ENCODE results near the gene FBXW8. TPM values are rescaled to one million over a fixed set of nuclear protein-coding genes. Genes with fewer than 3 reads are reported as not detected.

Gene FBXW8
- total RNA-seq, 4 donors from 2014 or later: 29.3 to 45.5 (median 32.9) TPM

DNA sequence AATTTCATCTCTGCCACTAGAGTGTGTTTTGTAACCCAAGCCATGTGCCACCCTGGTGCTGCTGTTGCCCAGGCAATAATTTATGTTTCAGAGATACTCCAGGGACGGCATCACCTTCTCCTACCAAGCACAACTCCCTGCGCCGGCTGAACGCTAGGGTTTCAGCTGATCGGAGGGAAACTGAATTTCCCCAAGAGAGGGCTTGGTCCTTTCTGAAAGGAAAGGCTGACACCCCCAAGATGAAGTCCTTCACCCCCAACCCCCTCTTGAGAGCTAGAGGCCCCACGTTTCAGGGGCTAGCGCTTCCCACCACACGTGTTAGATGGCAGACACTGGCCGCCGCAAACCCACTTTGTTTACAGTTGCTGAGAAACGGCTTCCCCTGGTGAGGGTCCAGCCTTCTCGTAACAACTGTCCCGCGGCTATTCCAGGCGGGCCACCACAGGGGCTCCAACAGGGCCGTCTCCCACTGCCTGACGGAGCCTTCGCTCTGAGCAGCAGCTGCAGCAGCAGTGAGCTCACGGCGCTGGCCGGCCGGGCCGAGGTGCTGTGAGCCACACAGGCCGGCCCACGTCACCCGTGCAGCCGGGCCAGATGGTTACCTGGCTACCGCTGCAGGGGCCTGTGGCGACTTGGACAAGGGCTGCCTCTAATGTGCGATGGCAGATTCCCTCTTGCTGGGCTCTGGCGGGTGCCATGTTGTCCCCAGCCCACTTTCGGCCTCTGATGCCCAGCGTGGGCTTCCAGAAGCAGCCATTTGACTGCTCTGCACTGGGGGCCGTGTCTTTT, 122.0 kb downstream of the FBXW8 start:
- peak; percentile 3 to 43 for DNase-seq
- H3K36me3 ChIP-seq: peaks cover 10 to 18% of the 10 kb centered on the region in 2 donors
- H3K27ac ChIP-seq: no peak overlapping the region
- H3K27me3 ChIP-seq: no peaks in the 10 kb centered on the region
- no peaks in the 10 kb centered on the region for H3K9me3 ChIP-seq
- TF ChIP-seq, protein P1, sequence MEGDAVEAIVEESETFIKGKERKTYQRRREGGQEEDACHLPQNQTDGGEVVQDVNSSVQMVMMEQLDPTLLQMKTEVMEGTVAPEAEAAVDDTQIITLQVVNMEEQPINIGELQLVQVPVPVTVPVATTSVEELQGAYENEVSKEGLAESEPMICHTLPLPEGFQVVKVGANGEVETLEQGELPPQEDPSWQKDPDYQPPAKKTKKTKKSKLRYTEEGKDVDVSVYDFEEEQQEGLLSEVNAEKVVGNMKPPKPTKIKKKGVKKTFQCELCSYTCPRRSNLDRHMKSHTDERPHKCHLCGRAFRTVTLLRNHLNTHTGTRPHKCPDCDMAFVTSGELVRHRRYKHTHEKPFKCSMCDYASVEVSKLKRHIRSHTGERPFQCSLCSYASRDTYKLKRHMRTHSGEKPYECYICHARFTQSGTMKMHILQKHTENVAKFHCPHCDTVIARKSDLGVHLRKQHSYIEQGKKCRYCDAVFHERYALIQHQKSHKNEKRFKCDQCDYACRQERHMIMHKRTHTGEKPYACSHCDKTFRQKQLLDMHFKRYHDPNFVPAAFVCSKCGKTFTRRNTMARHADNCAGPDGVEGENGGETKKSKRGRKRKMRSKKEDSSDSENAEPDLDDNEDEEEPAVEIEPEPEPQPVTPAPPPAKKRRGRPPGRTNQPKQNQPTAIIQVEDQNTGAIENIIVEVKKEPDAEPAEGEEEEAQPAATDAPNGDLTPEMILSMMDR (IDR thresholded peaks at IDR 0.05): no peak
- TF ChIP-seq POLR2A (IDR thresholded peaks at IDR 0.05): no peak
- intact Hi-C loops (cut with DNase I): no loop called here
- H3K4me1 ChIP-seq: peaks cover 4 to 21% of the 10 kb centered on the region in 2 donors
- no peak overlapping the region for H3K4me3 ChIP-seq (replicated peaks in 1 of 3)
- 57 to 77% methylated on average over 11 to 29 of the region's 34 CpGs for WGBS, 2 donors

DNA sequence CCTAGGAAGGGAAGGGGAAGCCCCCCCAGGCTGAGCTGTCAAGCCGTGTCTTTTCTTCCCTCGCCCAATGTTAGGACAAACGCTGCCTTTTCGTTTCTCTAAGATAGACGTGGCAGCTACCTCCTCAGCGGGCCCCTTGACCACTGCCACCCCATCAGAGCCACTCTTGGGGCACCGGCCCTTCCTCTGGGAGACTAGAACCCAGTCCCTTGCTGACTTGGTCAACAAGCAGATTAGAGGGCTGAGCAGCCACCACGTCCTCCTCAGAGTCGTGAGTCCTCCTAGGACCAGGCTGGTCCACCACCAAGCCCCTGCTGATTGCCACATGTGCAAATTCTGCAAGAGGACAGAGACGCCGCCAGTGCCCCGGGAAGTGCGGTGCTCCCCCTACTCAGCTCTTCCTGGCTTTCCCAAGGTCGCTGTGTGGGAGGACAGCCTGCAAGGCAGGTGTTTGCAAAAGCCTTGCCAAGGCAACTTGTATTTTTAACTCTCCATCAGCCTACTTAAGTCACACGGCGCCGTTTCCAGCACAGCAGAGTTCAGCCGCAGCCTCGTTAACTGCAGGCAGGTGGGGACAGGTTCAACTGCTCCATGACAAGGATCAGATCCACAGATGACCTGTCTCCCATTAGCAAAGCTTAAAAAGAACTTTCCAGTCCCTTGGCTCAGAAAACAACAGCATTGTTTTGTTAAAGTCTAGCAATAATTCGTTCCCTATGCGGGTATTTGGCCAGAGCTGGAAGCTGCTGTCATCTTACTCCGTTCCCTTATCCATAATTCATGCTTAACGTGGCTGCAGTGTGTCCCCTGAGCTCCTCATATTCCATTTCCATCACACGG, 122.9 kb downstream of the FBXW8 start:
- TF ChIP-seq, protein P1 (IDR thresholded peaks at IDR 0.05): no peak
- TF ChIP-seq POLR2A (IDR thresholded peaks at IDR 0.05): no peak
- intact Hi-C loops (cut with DNase I): no loop called here
- DNase-seq: peak; percentile 56 to 69
- Histone ChIP-seq H3K4me3 (replicated peaks in 1 of 3) (no peak overlapping the region), H3K36me3 (peaks cover 3 to 11% of the 10 kb centered on the region in 2 donors), H3K27me3 (no peaks in the 10 kb centered on the region), H3K27ac (no peak overlapping the region), H3K4me1 (peaks cover 4 to 21% of the 10 kb centered on the region in 2 donors), H3K9me3 (no peaks in the 10 kb centered on the region)
- 43 to 54% methylated on average over 14 to 22 of the region's 24 CpGs for WGBS, 2 donors

DNA sequence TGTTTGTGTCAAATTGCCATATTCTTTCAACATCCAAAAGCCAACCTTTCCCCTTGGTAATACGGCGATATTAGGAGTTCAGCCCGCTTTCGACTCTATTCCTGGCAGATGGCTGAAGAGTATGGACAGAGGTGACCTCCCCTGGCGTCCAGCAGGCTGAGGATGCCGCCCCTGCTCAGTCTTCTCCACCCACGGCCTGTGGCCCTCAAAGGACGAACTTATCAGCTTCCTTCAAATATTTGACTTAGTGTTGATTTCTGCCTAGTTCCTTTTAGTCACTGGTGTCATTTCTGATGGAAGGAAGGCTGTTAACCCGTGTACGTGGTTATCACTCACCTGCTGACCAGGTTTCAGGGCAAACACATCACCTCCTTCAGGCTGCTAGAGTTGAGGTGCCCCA, 123.5 kb downstream of the FBXW8 start:
- Histone ChIP-seq H3K36me3 (peaks cover 0 to 4% of the 10 kb centered on the region in 2 donors), H3K27me3 (no peaks in the 10 kb centered on the region), H3K27ac (no peak overlapping the region), H3K9me3 (no peaks in the 10 kb centered on the region), H3K4me3 (replicated peaks in 1 of 3) (no peak overlapping the region), H3K4me1 (peaks cover 4 to 21% of the 10 kb centered on the region in 2 donors)
- 86 to 88% methylated on average over 10 of the region's 10 CpGs for WGBS, 2 donors
- intact Hi-C loops (cut with DNase I): no loop called here
- TF ChIP-seq, protein P1 (IDR thresholded peaks at IDR 0.05): no peak
- no peak for TF ChIP-seq POLR2A (IDR thresholded peaks at IDR 0.05)
- DNase-seq: peak in 1 of 2 donors; percentile 0

DNA sequence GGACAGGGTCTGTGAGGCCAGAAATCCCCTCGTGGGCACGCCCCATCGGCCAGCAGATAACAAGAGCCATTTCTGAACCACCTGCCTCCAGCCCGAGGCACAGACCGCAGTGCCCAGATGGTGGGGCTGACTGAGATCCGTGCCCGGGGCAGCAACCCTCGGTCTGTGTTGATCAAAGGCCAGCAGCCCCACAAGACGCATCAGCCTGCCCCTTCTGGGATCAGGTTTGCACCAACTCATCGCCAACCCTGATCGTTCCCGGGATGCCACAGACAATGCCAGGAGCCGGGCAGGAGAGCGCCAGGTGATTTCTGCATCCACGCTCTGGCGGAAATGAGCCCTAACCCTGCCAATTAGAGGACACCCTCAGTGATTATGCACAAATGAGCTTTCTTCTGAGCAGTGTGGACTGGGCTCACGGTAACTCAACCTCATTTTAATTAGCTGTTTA, 124.0 kb downstream of the FBXW8 start:
- no peak for DNase-seq
- Histone ChIP-seq H3K4me3 (replicated peaks in 1 of 3) (no peak overlapping the region), H3K36me3 (no peaks in the 10 kb centered on the region), H3K27ac (no peak overlapping the region), H3K27me3 (no peaks in the 10 kb centered on the region), H3K4me1 (peaks cover 4 to 21% of the 10 kb centered on the region in 2 donors), H3K9me3 (no peaks in the 10 kb centered on the region)
- intact Hi-C loops (cut with DNase I): no loop called here
- TF ChIP-seq POLR2A (IDR thresholded peaks at IDR 0.05): no peak
- TF ChIP-seq, protein P1 (IDR thresholded peaks at IDR 0.05): no peak
- 86 to 94% methylated on average over 10 to 17 of the region's 17 CpGs for WGBS, 2 donors

Measured in thyroid gland (tissue), 4 donors.